Activated CD4-positive, alpha-beta memory T cell treated with anti-CD3 and anti-CD28 coated beads, Interleukin-2, amount 10 ng/mL, durations not matched to agents 7 days and 5 days (primary cell): ENCODE data around the gene CLIC4. TPM values are rescaled to one million over a fixed set of nuclear protein-coding genes. Genes with fewer than 3 reads are reported as not detected.

ENCODE experiments used
- CTCF ChIA-PET: fragments of 350-600 bp; sonication (Branson Sonifier 250); formaldehyde crosslinking; loops from one replicate; lab custom pipeline; 2021; ENCODE audit warnings: antibody characterized with exemption, inconsistent platforms; lab: Charles Lee
- POLR2A ChIA-PET: fragments of 350-600 bp; sonication (Branson Sonifier 250); formaldehyde crosslinking; loops from one replicate; lab custom pipeline; 2021; ENCODE audit warnings: antibody characterized with exemption; lab: Charles Lee
- DNase-seq: peaks from one replicate; pipeline ENCODE4 v3.0.0-alpha.2; 2020
- H3K27ac Mint-ChIP-seq: one replicate; pipeline ENCODE4 v1.8.0; 2021; ENCODE audit warnings: mild to moderate bottlenecking, mixed read lengths
- H3K27me3 Mint-ChIP-seq: one replicate; pipeline ENCODE4 v1.8.0; 2021; ENCODE audit warnings: mixed read lengths
- H3K36me3 Mint-ChIP-seq: one replicate; pipeline ENCODE4 v1.8.0; 2021; ENCODE audit warnings: low read depth, mixed read lengths
- H3K4me1 Mint-ChIP-seq: one replicate; pipeline ENCODE4 v1.8.0; 2021; ENCODE audit warnings: mixed read lengths
- H3K4me3 Mint-ChIP-seq: one replicate; pipeline ENCODE4 v1.8.0; 2021; ENCODE audit warnings: mild to moderate bottlenecking, mixed read lengths
- H3K9me3 Mint-ChIP-seq: one replicate; pipeline ENCODE4 v1.8.0; 2021; ENCODE audit warnings: mixed read lengths
- total RNA-seq, 2 experiments: library from RNA; stranded (reverse); gene quantifications; one replicate each; pipeline ENCODE4 v1.2.3, GENCODE V29; 2021

Gene CLIC4
- total RNA-seq, 2 experiments from 2014 or later = 28.9 to 30.6 TPM

DNA sequence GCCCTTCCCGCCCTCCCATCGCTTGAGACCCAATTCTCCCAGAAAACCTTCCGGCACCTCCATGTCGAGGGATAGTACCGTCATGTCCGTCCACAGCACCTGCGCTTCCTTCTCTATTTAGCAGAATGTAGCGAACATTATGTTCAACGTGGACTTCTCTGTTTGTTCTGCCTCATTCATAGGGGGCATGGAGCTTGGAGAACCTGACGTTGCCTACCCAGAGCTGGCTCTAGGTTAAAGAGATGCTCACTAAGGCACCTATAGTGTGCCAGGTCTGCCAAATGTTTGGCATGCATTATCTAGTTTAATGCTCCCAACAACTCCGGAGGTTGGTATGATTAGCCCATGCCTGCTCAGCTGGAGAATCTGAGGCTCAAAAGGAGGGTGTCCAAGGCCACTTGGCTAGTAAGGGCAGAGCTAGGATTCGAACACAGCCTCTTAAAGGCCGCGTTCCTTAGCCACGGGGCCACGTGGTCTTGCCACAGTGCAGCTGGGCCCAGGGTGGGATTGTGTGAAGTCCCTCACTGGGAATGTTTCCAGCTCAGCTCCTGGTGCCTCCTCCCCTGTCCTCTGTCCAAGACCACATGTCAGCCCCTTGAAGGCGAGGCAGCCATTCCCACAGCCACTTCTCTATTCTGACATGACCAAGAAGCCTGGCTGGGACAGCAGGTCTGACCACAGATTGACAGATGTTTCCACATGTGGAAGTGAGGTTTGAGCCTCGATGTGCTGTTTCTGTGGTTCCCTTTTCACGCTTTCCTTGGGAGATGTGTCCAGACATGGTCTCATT is 127.0 kb downstream of the CLIC4 start:
- no peak for DNase-seq
- H3K36me3 Mint-ChIP-seq = no peaks in the 10 kb centered on the region
- H3K4me1 Mint-ChIP-seq = peaks cover 4% of the 10 kb centered on the region
- no peaks in the 10 kb centered on the region for H3K9me3 Mint-ChIP-seq
- no peak overlapping the region for H3K27ac Mint-ChIP-seq
- CTCF ChIA-PET = interaction anchor here (1.0 kb wide), 1 partner anchor 26 kb away, joined by 3 read pairs; no protein-coding TSS in a partner anchor
- POLR2A ChIA-PET = interaction anchor here (0.6 kb wide), 1 partner anchor 343 kb away, joined by 3 read pairs; no protein-coding TSS in a partner anchor
- peaks cover 22% of the 10 kb centered on the region for H3K27me3 Mint-ChIP-seq
- H3K4me3 Mint-ChIP-seq = no peak overlapping the region

DNA sequence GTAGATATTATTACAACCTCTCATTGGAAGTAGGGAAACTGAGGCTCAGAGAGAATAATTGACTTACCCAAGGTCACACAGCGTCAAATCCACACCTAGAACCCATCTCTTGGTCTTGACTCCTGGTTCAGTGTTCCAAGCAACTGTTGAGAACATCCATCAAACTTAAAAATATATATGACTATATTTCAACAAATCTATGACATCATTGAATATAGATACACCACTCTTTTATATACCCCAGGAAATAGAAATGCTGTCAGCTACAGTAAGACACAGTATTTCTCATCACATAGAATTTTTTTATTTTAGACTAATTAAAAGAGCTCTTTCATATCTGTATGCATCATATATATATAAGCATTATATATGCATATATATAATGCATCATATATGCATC is 127.9 kb downstream of the CLIC4 start:
- peaks cover 17% of the 10 kb centered on the region for H3K27me3 Mint-ChIP-seq
- no peak overlapping the region for H3K4me3 Mint-ChIP-seq
- H3K27ac Mint-ChIP-seq = no peak overlapping the region
- CTCF ChIA-PET = no interaction called here
- H3K4me1 Mint-ChIP-seq = peaks cover 4% of the 10 kb centered on the region
- DNase-seq = no peak
- no peaks in the 10 kb centered on the region for H3K9me3 Mint-ChIP-seq
- POLR2A ChIA-PET = no interaction called here
- no peaks in the 10 kb centered on the region for H3K36me3 Mint-ChIP-seq

DNA sequence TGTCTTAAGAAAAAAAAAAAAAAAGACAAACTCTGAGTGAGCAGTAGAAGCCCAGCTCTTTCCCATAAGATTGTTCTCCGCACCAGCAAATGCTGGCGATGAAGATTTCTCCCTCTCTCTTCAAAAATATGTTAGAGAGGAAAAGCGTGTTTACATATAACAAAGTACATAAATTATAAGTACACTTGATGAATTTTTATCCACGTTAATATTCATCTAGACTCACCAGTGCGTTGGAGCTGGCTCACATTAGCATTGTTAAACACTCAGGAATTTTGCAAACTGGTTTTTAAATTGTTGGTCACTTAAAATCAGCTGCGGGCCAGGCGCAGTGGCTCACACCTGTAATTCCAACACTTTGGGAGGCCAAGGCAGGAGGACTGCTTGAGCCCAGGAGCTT is 128.8 kb downstream of the CLIC4 start:
- Mint-ChIP-seq H3K4me1 (peaks cover 4% of the 10 kb centered on the region), H3K36me3 (no peaks in the 10 kb centered on the region), H3K27me3 (peaks cover 13% of the 10 kb centered on the region), H3K4me3 (no peak overlapping the region), H3K27ac (no peak overlapping the region), H3K9me3 (no peaks in the 10 kb centered on the region)
- ChIA-PET CTCF (interaction anchor here (0.6 kb wide), 2 partner anchors 51 to 1343 kb away, joined by 3 to 4 read pairs; partner anchors contain the start of gene E2F2), POLR2A (no interaction called here)
- DNase-seq = no peak

DNA sequence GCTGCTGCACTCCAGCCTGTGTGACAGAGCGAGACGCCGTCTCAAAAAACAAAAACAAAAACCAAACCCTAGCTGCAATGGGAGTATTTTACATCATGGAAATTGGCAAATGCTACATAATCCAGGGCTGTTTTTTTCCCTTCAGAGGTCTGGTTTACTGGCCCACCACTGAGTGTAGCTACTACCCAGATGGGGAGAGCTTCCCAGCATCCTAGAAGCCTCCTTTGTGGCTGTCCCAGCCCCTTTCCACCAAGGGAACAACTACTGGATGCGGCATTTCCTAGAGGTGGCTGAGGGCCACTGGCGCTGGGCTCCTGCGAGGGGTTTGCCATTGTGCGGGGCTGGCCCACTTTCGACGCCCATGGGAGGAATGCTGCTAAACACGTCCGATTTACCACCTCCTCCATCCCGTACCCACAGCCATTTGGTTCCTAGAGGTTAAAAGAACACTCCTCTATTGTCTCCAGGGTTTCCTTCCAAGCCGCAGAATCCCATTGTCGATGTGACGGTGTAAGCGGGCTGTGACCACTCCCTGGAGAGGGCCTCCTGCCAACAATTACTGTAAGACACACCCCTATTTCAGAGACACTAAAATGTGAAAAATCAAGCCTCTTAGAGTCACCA is 129.5 kb downstream of the CLIC4 start:
- ChIA-PET CTCF (interaction anchor here (0.6 kb wide), 2 partner anchors 51 to 1343 kb away, joined by 3 to 4 read pairs; partner anchors contain the start of gene E2F2), POLR2A (no interaction called here)
- peaks cover 4% of the 10 kb centered on the region for H3K4me1 Mint-ChIP-seq
- H3K36me3 Mint-ChIP-seq = no peaks in the 10 kb centered on the region
- H3K4me3 Mint-ChIP-seq = no peak overlapping the region
- no peak for DNase-seq
- no peaks in the 10 kb centered on the region for H3K9me3 Mint-ChIP-seq
- peaks cover 12% of the 10 kb centered on the region for H3K27me3 Mint-ChIP-seq
- no peak overlapping the region for H3K27ac Mint-ChIP-seq

DNA sequence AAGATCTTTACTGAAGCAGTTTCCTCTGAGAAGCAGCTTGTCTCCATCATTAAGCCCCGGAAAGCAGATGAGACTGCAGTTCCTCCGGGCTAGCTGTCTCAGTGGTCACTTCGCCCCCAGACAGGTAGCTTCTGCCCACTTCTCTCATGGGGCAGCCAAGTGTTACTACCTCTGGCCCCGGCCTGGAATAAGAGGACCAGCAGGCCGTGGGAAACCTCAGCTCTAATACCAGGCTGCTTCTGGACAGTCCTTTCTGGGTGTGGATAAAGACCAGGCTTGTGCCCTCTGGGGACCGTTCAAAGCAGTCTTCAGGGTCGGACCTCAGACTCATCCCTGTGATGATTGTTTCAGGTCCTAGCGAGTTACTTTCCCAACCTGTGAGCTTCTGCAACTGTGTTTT is 130.0 kb downstream of the CLIC4 start:
- Mint-ChIP-seq H3K27ac (no peak overlapping the region), H3K9me3 (no peaks in the 10 kb centered on the region), H3K36me3 (no peaks in the 10 kb centered on the region), H3K4me3 (no peak overlapping the region), H3K27me3 (peaks cover 18% of the 10 kb centered on the region), H3K4me1 (peaks cover 4% of the 10 kb centered on the region)
- POLR2A ChIA-PET = no interaction called here
- CTCF ChIA-PET = no interaction called here
- DNase-seq = no peak

DNA sequence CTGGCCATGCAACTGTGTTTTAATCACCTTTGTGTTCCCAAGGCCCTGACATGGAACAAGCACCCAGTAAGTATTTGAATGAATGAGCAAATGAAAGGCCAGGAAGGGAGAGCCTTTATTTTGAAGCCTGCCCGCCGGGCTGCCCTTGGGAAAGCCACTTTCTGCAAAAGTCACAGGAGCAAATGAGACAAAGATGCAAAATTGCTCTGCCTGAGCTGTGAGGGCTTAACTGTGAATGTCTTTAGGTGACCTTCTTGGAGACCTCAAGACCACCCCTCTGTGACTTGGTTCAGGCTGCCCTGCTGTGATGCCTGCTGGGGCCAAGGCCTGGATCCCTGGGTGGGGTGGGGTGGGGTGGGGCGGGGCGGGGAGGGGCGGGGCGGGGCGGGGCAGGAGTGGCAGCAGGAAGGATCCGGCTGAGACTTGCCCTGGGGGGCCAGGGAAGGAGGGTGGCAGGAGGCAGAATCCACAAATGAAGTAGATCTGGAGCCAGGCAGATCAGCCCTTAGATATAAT is 130.8 kb downstream of the CLIC4 start:
- Mint-ChIP-seq H3K4me3 (no peak overlapping the region), H3K36me3 (no peaks in the 10 kb centered on the region), H3K27me3 (peaks cover 24% of the 10 kb centered on the region), H3K4me1 (peaks cover 1% of the 10 kb centered on the region), H3K27ac (no peak overlapping the region), H3K9me3 (no peaks in the 10 kb centered on the region)
- DNase-seq = no peak
- ChIA-PET POLR2A (no interaction called here), CTCF (no interaction called here)

DNA sequence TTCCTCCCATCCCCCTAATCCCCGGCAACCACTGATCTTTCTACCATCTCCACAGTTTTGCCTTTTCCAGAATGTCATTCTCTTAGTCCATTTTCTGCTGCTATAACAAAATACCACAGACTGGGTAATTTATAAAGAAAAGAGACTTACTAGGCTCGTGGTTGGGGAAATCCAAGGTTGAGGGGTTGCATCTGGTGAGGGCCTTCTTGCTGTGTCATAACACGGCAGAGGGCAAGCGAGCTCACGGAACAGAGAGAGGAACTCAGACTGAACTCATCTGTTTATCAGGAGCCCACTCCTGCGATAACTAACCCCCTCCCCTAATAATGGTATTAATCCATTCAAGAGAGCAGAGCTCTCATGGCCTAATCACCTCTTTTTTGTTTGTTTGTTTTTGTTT is 132.8 kb downstream of the CLIC4 start:
- ChIA-PET POLR2A (no interaction called here), CTCF (no interaction called here)
- no peaks in the 10 kb centered on the region for H3K4me1 Mint-ChIP-seq
- H3K27ac Mint-ChIP-seq = no peak overlapping the region
- H3K4me3 Mint-ChIP-seq = no peak overlapping the region
- no peaks in the 10 kb centered on the region for H3K36me3 Mint-ChIP-seq
- DNase-seq = peak; percentile 6
- H3K27me3 Mint-ChIP-seq = peaks cover 35% of the 10 kb centered on the region
- no peaks in the 10 kb centered on the region for H3K9me3 Mint-ChIP-seq

DNA sequence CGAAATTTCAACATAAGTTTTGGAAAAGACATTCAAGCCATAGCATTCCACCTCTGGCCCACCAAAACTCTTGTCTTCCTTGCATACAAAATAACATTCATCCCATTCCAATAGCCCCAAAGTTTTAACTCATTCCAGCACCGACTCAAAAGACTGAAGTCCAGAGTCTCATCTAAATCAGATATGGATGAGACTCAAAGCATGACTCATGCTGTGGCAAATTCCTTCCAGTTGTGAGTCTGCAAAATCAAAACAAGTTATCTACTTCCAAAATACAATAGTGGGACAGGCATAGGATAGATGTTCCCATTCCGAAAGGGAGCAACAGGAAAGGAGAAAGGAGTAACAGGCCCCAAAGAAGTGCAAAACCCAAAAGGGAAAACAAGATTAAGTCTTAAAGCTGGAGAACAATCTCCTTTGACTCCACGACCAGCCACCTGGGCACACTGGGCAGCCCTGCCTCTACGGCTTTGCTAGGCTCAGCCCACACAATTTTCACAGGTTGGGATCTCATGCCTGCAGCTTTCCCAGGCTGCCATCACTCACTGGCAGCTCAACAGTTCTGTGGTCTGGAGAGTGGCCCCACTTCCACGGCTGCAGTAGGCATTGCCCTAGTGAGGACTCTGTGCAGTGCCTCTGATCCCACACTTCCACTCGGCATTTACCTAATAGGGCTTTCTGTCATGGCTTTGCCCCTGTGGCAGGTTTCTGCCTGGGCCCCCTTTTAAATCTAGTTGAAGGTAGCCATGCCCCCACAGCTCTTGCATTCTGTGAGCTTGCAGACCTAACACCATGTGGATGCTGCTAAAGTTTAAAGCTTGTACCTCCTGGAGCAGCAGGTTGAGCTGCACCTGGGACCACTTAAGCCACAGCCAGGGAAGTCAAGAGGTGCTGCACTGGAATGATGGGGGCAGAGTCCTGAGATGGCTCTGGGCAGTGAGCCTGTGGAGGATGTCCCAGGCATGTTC is 133.8 kb downstream of the CLIC4 start:
- no peak overlapping the region for H3K4me3 Mint-ChIP-seq
- H3K4me1 Mint-ChIP-seq = no peaks in the 10 kb centered on the region
- peaks cover under 1% of the 10 kb centered on the region for H3K9me3 Mint-ChIP-seq
- ChIA-PET CTCF (no interaction called here), POLR2A (interaction anchor here (1.1 kb wide), 1 partner anchor 47 kb away, joined by 3 read pairs; no protein-coding TSS in a partner anchor)
- H3K27me3 Mint-ChIP-seq = peaks cover 45% of the 10 kb centered on the region
- no peaks in the 10 kb centered on the region for H3K36me3 Mint-ChIP-seq
- no peak overlapping the region for H3K27ac Mint-ChIP-seq
- DNase-seq = peak; percentile 10

DNA sequence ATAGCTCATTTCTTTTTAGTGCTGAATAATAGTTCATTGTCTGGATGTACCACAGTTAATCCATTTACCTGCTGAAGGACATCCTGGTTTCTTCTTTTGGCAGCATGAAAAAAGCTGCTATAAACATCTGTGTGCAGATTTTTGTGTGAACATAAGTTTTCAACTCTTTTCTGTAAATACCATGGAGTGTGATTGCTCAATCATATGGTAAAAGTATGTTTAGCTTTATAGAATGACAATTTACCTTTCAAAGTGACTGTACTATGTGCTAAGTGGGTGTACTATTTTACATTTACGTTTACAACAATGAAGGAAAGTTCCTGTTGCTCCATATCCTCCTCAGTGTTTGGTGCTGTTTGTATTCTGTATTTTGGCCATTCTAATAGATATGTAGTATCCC is 135.8 kb downstream of the CLIC4 start:
- H3K4me1 Mint-ChIP-seq = no peaks in the 10 kb centered on the region
- H3K36me3 Mint-ChIP-seq = peaks cover 3% of the 10 kb centered on the region
- H3K9me3 Mint-ChIP-seq = peaks cover 4% of the 10 kb centered on the region
- H3K4me3 Mint-ChIP-seq = no peak overlapping the region
- H3K27ac Mint-ChIP-seq = no peak overlapping the region
- no peak for DNase-seq
- peaks cover 57% of the 10 kb centered on the region for H3K27me3 Mint-ChIP-seq
- ChIA-PET POLR2A (no interaction called here), CTCF (interaction anchor here (1.0 kb wide), 1 partner anchor 33 kb away, joined by 4 read pairs; no protein-coding TSS in a partner anchor)

DNA sequence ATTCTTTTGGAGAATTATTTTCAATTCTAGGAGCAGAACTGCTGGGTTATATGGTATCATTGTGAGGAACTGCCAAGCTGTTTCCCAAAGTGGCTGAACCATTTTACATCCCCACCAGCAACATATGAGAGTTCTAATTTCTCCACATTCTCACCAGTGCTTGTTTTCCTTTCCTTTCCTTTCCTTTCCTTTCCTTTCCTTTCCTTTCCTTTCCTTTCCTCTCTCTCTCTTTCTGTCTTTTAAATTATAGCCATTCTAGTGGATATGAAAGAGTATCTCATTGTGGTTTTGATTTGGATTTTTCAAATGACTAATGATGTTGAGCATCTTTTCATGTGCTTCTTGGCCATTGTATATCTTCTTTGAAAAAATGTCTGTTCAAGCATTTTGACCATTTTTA is 139.5 kb downstream of the CLIC4 start:
- Mint-ChIP-seq H3K36me3 (peaks cover 3% of the 10 kb centered on the region), H3K9me3 (peaks cover 4% of the 10 kb centered on the region), H3K4me1 (no peaks in the 10 kb centered on the region), H3K27ac (no peak overlapping the region), H3K27me3 (peaks cover 53% of the 10 kb centered on the region), H3K4me3 (no peak overlapping the region)
- ChIA-PET POLR2A (no interaction called here), CTCF (interaction anchor here (0.5 kb wide), 1 partner anchor 33 kb away, joined by 4 read pairs; no protein-coding TSS in a partner anchor)
- DNase-seq = no peak

DNA sequence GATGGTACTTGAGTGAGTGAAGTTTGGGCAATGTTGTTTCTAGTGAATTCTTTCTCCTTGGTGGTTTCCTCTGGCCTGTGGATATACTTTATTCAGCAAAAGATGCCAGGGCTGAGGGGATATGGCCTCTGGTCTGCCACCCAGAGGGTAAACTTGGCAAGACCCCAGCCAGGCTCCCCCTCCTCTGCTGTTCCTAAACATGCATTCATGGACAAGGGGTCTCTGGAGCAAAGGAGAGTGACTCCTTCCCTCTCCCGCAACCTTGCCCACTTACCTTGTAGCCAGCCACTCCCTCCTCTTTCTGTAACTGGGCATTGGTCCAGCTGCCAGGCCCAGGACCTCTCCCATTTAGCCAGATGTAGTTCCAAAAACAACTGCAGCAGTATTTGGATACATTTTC is 141.0 kb downstream of the CLIC4 start:
- no peak overlapping the region for H3K27ac Mint-ChIP-seq
- H3K4me3 Mint-ChIP-seq = no peak overlapping the region
- peaks cover 4% of the 10 kb centered on the region for H3K9me3 Mint-ChIP-seq
- no peaks in the 10 kb centered on the region for H3K4me1 Mint-ChIP-seq
- ChIA-PET CTCF (no interaction called here), POLR2A (no interaction called here)
- DNase-seq = no peak
- H3K36me3 Mint-ChIP-seq = peaks cover 3% of the 10 kb centered on the region
- H3K27me3 Mint-ChIP-seq = peaks cover 39% of the 10 kb centered on the region
